GM12878 (cell line): ENCODE results near the gene ARHGAP19. TPM values are rescaled to one million over a fixed set of nuclear protein-coding genes. Genes with fewer than 3 reads are reported as not detected.

ENCODE experiments used
- ATAC-seq: fragments of 200-7000 bp; cut with Tn5 transposase; 3 replicates; pipeline ENCODE4 v1.9.1; 2020; ENCODE audit warnings: mild to moderate bottlenecking, moderate library complexity
- BruUV-seq: library from RNA; stranded (reverse); fragments of 400-500 nt; replicated peaks from 2 replicates; lab custom pipeline; 2021; lab: Mats Ljungman, UMichigan
- CTCF ChIA-PET: fragments of 300-600 bp; sonication (Branson Sonifier 250); formaldehyde crosslinking; extraction: SDS; loops from one replicate; lab custom pipeline; 2021; ENCODE audit warnings: inconsistent platforms; lab: Yijun Ruan, JAX
- POLR2A ChIA-PET: fragments of 350-600 bp; formaldehyde crosslinking; extraction: SDS; loops from one replicate; lab custom pipeline; 2021; ENCODE audit warnings: inconsistent platforms; lab: Charles Lee
- RAD21 ChIA-PET: fragments of 300-600 bp; sonication (Branson Sonifier 250); formaldehyde crosslinking; loops from one replicate; lab custom pipeline; 2023; ENCODE audit warnings: antibody characterized with exemption; ENCODE audit not compliant: unreplicated experiment; lab: Charles Lee
- SMC1A ChIA-PET: fragments of 300-600 bp; sonication (Branson Sonifier 250); formaldehyde crosslinking; loops from one replicate; lab custom pipeline; 2023; ENCODE audit not compliant: unreplicated experiment, uncharacterized antibody; lab: Charles Lee
- DNase-seq: peaks from one replicate; pipeline ENCODE4 v3.0.0-alpha.2; 2011; ENCODE audit warnings: low read depth, low spot score
- FAIRE-seq: peaks from 3 replicates; lab custom pipeline; 2011; peaks lifted over from hg19 to GRCh38; lab: Jason Lieb, UNC
- H2AFZ ChIP-seq: 2 replicates; pipeline ENCODE4 v1.6.0; 2011; ENCODE audit warnings: low read depth, low read length, control low read depth; ENCODE audit not compliant: control insufficient read depth
- H3K27ac ChIP-seq: 2 replicates; pipeline ENCODE4 v1.5.1; 2011; ENCODE audit warnings: control low read depth; ENCODE audit not compliant: control insufficient read depth, insufficient read depth
- H3K27me3 ChIP-seq, 2 experiments: replicated peaks in 1 of 2; 2 replicates each; pipeline versions ENCODE4 v1.6.0 to v1.6.1; 2011; ENCODE audit warnings: low read length in 1 of 2; ENCODE audit not compliant: control insufficient read depth in 2 of 2, insufficient read depth in 2 of 2
- H3K36me3 ChIP-seq, 2 experiments: 2 replicates each; pipeline ENCODE4 v1.5.1; 2011; ENCODE audit warnings: low read length in 1 of 2; ENCODE audit not compliant: control insufficient read depth in 2 of 2, insufficient read depth in 2 of 2
- H3K4me1 ChIP-seq: 2 replicates; pipeline ENCODE4 v1.6.1; 2011; ENCODE audit warnings: mild to moderate bottlenecking, low read length, moderate library complexity, mixed read lengths; ENCODE audit not compliant: control insufficient read depth, insufficient read depth
- H3K4me2 ChIP-seq: 2 replicates; pipeline ENCODE4 v1.6.0; 2011; ENCODE audit warnings: control low read depth; ENCODE audit not compliant: control insufficient read depth, insufficient read depth
- H3K4me3 ChIP-seq: fragments of 200-600 bp; sonication (generic); 2 replicates; pipeline ENCODE4 v1.5.1; 2016
- H3K79me2 ChIP-seq: 2 replicates; pipeline ENCODE4 v1.6.0; 2011; ENCODE audit warnings: low read length; ENCODE audit not compliant: control insufficient read depth, insufficient read depth
- H3K9ac ChIP-seq: 2 replicates; pipeline ENCODE4 v1.8.0; 2011; ENCODE audit warnings: low read length, control low read depth, mixed read lengths; ENCODE audit not compliant: control insufficient read depth, insufficient read depth
- H3K9me3 ChIP-seq: replicated peaks from 3 replicates; pipeline ENCODE4 v1.5.1; 2011; ENCODE audit warnings: mild to moderate bottlenecking, low read length; ENCODE audit not compliant: control insufficient read depth, insufficient read depth
- H4K20me1 ChIP-seq: 2 replicates; pipeline ENCODE4 v1.6.0; 2011; ENCODE audit not compliant: control insufficient read depth, insufficient read depth
- CHD4 ChIP-seq: fragments of 200-600 bp; sonication (generic); IDR thresholded peaks from 2 replicates; pipeline ENCODE4 v1.6.1; 2016; ENCODE audit warnings: mild to moderate bottlenecking
- DPF2 ChIP-seq: fragments of 450-650 bp; IDR thresholded peaks from 2 replicates; pipeline ENCODE4 v1.6.1; 2017; ENCODE audit warnings: mild to moderate bottlenecking
- GABPA ChIP-seq: IDR thresholded peaks from 2 replicates; pipeline ENCODE4 v1.6.1; 2014; ENCODE audit warnings: antibody characterized with exemption, low read depth, mild to moderate bottlenecking, inconsistent platforms
- GATAD2B ChIP-seq: fragments of 450-650 bp; conservative IDR thresholded peaks from 2 replicates; pipeline ENCODE4 v1.6.1; 2017; ENCODE audit warnings: low read depth, mild to moderate bottlenecking, moderate library complexity
- HDAC6 ChIP-seq: fragments of 200-600 bp; sonication (generic); IDR thresholded peaks from one replicate; pipeline ENCODE4 v1.8.0; 2017; ENCODE audit warnings: antibody characterized with exemption; ENCODE audit not compliant: unreplicated experiment
- NR2C2 ChIP-seq: IDR thresholded peaks from 2 replicates; pipeline ENCODE4 v1.6.1; 2011; ENCODE audit warnings: borderline replicate concordance, low read depth; ENCODE audit not compliant: control insufficient read depth, insufficient read length
- SPI1 ChIP-seq: IDR thresholded peaks from 2 replicates; pipeline ENCODE4 v1.6.1; 2011; ENCODE audit warnings: low read depth, mild to moderate bottlenecking, low read length, moderate library complexity, borderline replicate concordance; ENCODE audit not compliant: insufficient read depth
- ZZZ3 ChIP-seq: IDR thresholded peaks from 2 replicates; pipeline ENCODE4 v1.6.1; 2011; ENCODE audit warnings: low read depth; ENCODE audit not compliant: control insufficient read depth, insufficient read length
- WGBS: methylation state at CpG from one replicate; pipeline ENCODE4 v1.1.6; 2016; ENCODE audit warnings: low lambda C conversion rate; ENCODE audit not compliant: insufficient replicate concordance, insufficient coverage; ENCODE audit errors: missing lambda C conversion rate; 5-methylcytosine and 5-hydroxymethylcytosine counted together
- in situ Hi-C: fragments of 300-500 bp; cut with MboI; formaldehyde crosslinking; loops from 9 replicates; pipeline ENCODE4 v1.14.3; 2018; ENCODE audit warnings: mixed read lengths
- intact Hi-C: fragments of 100-400 bp; cut with micrococcal nuclease; formaldehyde crosslinking; loops from one replicate; pipeline ENCODE4 v1.14.2; 2022; ENCODE audit not compliant: unreplicated experiment
- polyA plus RNA-seq, 11 experiments: library from polyadenylated mRNA; depleted of rRNA in 4 of 11; unstranded in 6 of 11; stranded (reverse) in 5 of 11; fragments of >200 nt; fragmentation: Nextera tagmentation in 4 of 11; fragmentation: Illumina TruSeq in 1 of 11; extraction: Ambion mirVana in 4 of 11; extraction: Trizol in 1 of 11; gene quantifications; 1 replicate in 1 of 11; 2 replicates in 10 of 11; pipeline versions ENCODE4 v1.2.1 to v1.2.3, GENCODE V29; 2011 to 2016; ENCODE audit warnings: inconsistent platforms in 2 of 11, missing spikeins in 2 of 11, low read depth in 1 of 11
- total RNA-seq, 4 experiments: library from RNA; depleted of rRNA in 3 of 4; stranded (reverse); fragments of >200 nt in 3 of 4; fragmentation: Illumina TruSeq in 1 of 4; extraction: Trizol in 1 of 4; gene quantifications; 2 replicates each; pipeline versions ENCODE4 v1.2.1 to v1.2.3, GENCODE V29; 2013 to 2021
- TF ChIP-seq, protein P1 (sequence below): fragments of 450-650 bp; IDR thresholded peaks from 2 replicates; pipeline ENCODE4 v1.6.1; 2017; ENCODE audit warnings: low read depth, mild to moderate bottlenecking, moderate library complexity
- TF ChIP-seq, protein P2 (sequence below): fragments of 450-650 bp; IDR thresholded peaks from 2 replicates; pipeline ENCODE4 v1.6.1; 2016; ENCODE audit warnings: mild to moderate bottlenecking, moderate library complexity, borderline replicate concordance
- TF ChIP-seq, protein P3 (sequence below): fragments of 450-650 bp; IDR thresholded peaks from 2 replicates; pipeline ENCODE4 v1.6.1; 2018; ENCODE audit warnings: mild to moderate bottlenecking, low read depth, moderate library complexity; ENCODE audit not compliant: partially characterized antibody
- TF ChIP-seq, protein P4 (sequence below): fragments of 450-650 bp; formaldehyde crosslinking; IDR thresholded peaks from 2 replicates; pipeline ENCODE4 v1.5.0; 2022; ENCODE audit warnings: mild to moderate bottlenecking, missing genetic modification characterization

Gene ARHGAP19
- total and polyA plus RNA-seq, 10 of the 15 experiments (the other 5 are each of a cell fraction or from before 2014, with no cell fraction given) = 13.3 to 40.7 (median 22.6) TPM

DNA sequence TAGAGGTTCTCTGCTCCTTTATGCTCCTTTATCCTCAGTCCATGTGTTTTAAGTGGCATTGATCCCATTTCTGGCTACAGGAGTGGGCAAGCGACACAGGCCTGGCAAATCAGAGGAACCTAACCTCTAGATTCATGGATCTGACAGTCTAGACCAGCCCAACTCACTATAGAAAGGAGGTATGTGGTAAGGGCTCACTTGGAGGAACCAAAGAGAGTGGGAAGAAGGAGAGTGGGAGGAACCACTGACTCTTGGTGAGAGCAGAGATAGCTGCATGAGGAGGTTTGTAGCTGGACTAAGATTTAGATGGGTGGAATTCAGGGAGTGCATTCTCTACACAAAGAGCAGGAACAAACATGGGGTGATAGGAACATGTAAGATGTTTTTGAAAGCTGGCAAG, 15.0 kb upstream of the ARHGAP19 start:
- no peaks in the 10 kb centered on the region for H3K79me2 ChIP-seq
- ChIA-PET RAD21 (no interaction called here), POLR2A (interaction anchor here (0.6 kb wide), 1 partner anchor 895 kb away, joined by 3 read pairs; no protein-coding TSS in a partner anchor), CTCF (no interaction called here), SMC1A (no interaction called here)
- no peak overlapping the region for H3K4me2 ChIP-seq
- no peaks in the 10 kb centered on the region for H3K36me3 ChIP-seq
- no peaks in the 10 kb centered on the region for H3K27me3 ChIP-seq
- no peak for FAIRE-seq
- DNase-seq = no peak
- H3K27ac ChIP-seq = no peak overlapping the region
- no peaks in the 10 kb centered on the region for H4K20me1 ChIP-seq
- BruUV-seq = no TSS peak
- no peaks in the 10 kb centered on the region for H3K4me1 ChIP-seq
- no peak overlapping the region for H3K4me3 ChIP-seq
- no peaks in the 10 kb centered on the region for H3K9me3 ChIP-seq
- in situ Hi-C loops (no loop called here), intact Hi-C loops (no loop called here)
- no peak overlapping the region for H3K9ac ChIP-seq
- no peak overlapping the region for H2AFZ ChIP-seq
- 38% methylated on average over 1 of the region's 1 CpG for WGBS
- ATAC-seq = no peak
- TF ChIP-seq GATAD2B (no peak), HDAC6 (no peak), CHD4 (no peak), GABPA (no peak), NR2C2 (no peak), ZZZ3 (no peak), DPF2 (no peak), SPI1 (no peak)
- TF ChIP-seq, protein P1, sequence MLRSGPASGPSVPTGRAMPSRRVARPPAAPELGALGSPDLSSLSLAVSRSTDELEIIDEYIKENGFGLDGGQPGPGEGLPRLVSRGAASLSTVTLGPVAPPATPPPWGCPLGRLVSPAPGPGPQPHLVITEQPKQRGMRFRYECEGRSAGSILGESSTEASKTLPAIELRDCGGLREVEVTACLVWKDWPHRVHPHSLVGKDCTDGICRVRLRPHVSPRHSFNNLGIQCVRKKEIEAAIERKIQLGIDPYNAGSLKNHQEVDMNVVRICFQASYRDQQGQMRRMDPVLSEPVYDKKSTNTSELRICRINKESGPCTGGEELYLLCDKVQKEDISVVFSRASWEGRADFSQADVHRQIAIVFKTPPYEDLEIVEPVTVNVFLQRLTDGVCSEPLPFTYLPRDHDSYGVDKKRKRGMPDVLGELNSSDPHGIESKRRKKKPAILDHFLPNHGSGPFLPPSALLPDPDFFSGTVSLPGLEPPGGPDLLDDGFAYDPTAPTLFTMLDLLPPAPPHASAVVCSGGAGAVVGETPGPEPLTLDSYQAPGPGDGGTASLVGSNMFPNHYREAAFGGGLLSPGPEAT = no peak
- TF ChIP-seq, protein P2, sequence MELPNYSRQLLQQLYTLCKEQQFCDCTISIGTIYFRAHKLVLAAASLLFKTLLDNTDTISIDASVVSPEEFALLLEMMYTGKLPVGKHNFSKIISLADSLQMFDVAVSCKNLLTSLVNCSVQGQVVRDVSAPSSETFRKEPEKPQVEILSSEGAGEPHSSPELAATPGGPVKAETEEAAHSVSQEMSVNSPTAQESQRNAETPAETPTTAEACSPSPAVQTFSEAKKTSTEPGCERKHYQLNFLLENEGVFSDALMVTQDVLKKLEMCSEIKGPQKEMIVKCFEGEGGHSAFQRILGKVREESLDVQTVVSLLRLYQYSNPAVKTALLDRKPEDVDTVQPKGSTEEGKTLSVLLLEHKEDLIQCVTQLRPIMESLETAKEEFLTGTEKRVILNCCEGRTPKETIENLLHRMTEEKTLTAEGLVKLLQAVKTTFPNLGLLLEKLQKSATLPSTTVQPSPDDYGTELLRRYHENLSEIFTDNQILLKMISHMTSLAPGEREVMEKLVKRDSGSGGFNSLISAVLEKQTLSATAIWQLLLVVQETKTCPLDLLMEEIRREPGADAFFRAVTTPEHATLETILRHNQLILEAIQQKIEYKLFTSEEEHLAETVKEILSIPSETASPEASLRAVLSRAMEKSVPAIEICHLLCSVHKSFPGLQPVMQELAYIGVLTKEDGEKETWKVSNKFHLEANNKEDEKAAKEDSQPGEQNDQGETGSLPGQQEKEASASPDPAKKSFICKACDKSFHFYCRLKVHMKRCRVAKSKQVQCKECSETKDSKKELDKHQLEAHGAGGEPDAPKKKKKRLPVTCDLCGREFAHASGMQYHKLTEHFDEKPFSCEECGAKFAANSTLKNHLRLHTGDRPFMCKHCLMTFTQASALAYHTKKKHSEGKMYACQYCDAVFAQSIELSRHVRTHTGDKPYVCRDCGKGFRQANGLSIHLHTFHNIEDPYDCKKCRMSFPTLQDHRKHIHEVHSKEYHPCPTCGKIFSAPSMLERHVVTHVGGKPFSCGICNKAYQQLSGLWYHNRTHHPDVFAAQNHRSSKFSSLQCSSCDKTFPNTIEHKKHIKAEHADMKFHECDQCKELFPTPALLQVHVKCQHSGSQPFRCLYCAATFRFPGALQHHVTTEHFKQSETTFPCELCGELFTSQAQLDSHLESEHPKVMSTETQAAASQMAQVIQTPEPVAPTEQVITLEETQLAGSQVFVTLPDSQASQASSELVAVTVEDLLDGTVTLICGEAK = no peak
- TF ChIP-seq, protein P3, sequence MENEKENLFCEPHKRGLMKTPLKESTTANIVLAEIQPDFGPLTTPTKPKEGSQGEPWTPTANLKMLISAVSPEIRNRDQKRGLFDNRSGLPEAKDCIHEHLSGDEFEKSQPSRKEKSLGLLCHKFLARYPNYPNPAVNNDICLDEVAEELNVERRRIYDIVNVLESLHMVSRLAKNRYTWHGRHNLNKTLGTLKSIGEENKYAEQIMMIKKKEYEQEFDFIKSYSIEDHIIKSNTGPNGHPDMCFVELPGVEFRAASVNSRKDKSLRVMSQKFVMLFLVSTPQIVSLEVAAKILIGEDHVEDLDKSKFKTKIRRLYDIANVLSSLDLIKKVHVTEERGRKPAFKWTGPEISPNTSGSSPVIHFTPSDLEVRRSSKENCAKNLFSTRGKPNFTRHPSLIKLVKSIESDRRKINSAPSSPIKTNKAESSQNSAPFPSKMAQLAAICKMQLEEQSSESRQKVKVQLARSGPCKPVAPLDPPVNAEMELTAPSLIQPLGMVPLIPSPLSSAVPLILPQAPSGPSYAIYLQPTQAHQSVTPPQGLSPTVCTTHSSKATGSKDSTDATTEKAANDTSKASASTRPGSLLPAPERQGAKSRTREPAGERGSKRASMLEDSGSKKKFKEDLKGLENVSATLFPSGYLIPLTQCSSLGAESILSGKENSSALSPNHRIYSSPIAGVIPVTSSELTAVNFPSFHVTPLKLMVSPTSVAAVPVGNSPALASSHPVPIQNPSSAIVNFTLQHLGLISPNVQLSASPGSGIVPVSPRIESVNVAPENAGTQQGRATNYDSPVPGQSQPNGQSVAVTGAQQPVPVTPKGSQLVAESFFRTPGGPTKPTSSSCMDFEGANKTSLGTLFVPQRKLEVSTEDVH = no peak
- TF ChIP-seq, protein P4, sequence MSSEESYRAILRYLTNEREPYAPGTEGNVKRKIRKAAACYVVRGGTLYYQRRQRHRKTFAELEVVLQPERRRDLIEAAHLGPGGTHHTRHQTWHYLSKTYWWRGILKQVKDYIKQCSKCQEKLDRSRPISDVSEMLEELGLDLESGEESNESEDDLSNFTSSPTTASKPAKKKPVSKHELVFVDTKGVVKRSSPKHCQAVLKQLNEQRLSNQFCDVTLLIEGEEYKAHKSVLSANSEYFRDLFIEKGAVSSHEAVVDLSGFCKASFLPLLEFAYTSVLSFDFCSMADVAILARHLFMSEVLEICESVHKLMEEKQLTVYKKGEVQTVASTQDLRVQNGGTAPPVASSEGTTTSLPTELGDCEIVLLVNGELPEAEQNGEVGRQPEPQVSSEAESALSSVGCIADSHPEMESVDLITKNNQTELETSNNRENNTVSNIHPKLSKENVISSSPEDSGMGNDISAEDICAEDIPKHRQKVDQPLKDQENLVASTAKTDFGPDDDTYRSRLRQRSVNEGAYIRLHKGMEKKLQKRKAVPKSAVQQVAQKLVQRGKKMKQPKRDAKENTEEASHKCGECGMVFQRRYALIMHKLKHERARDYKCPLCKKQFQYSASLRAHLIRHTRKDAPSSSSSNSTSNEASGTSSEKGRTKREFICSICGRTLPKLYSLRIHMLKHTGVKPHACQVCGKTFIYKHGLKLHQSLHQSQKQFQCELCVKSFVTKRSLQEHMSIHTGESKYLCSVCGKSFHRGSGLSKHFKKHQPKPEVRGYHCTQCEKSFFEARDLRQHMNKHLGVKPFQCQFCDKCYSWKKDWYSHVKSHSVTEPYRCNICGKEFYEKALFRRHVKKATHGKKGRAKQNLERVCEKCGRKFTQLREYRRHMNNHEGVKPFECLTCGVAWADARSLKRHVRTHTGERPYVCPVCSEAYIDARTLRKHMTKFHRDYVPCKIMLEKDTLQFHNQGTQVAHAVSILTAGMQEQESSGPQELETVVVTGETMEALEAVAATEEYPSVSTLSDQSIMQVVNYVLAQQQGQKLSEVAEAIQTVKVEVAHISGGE = no peak
